HepG2 (cell line): ENCODE results near the gene RASGRP4. TPM values are rescaled to one million over a fixed set of nuclear protein-coding genes. Genes with fewer than 3 reads are reported as not detected.

Source experiments
- BCL6 ChIP-seq: IDR thresholded peaks from 2 replicates; pipeline ENCODE4 v1.6.1; 2016; ENCODE audit warnings: missing genetic modification reagents, missing compliant biosample characterization
- CBX2 ChIP-seq, 2 experiments: fragments of 200-600 bp in 1 of 2; sonication (generic); formaldehyde crosslinking in 1 of 2; IDR thresholded peaks; 2 replicates each; pipeline versions ENCODE4 v1.7.0 to v1.8.1; 2018 to 2022; ENCODE audit warnings: low read depth in 2 of 2, low read length in 1 of 2, mild to moderate bottlenecking in 1 of 2, missing genetic modification reagents in 1 of 2
- CREM ChIP-seq, 2 experiments: sonication (generic) in 1 of 2; formaldehyde crosslinking in 1 of 2; IDR thresholded peaks; 2 replicates each; pipeline versions ENCODE4 v1.4.0 to v1.6.1; 2016 to 2020; ENCODE audit warnings: antibody characterized with exemption in 1 of 2, mild to moderate bottlenecking in 1 of 2, missing genetic modification reagents in 1 of 2
- FOXA1 ChIP-seq, 2 experiments: fragments of 450-650 bp in 1 of 2; sonication (generic) in 1 of 2; formaldehyde crosslinking in 1 of 2; IDR thresholded peaks; 2 replicates each; pipeline versions ENCODE4 v1.4.0 to v1.6.1; 2016 to 2020; ENCODE audit warnings: missing genetic modification reagents in 1 of 2
- HMGXB4 ChIP-seq, 2 experiments: sonication (generic) in 1 of 2; formaldehyde crosslinking in 1 of 2; IDR thresholded peaks; 2 replicates each; pipeline versions ENCODE4 v1.4.0 to v1.6.1; 2018 to 2020; ENCODE audit warnings: missing genetic modification reagents in 2 of 2, borderline replicate concordance in 1 of 2, low read depth in 1 of 2, mild to moderate bottlenecking in 1 of 2, missing biosample characterization in 1 of 2
- HNRNPUL1 ChIP-seq: fragments of 200-400 bp; formaldehyde crosslinking; IDR thresholded peaks from 2 replicates; pipeline ENCODE4 v1.6.1; 2017; ENCODE audit warnings: low read depth, mild to moderate bottlenecking, low read length, moderate library complexity
- MLLT10 ChIP-seq: sonication (generic); formaldehyde crosslinking; IDR thresholded peaks from 2 replicates; pipeline ENCODE4 v1.4.0; 2020; ENCODE audit warnings: missing genetic modification reagents
- NRL ChIP-seq: sonication (generic); formaldehyde crosslinking; IDR thresholded peaks from 2 replicates; pipeline ENCODE4 v1.5.0; 2020; ENCODE audit warnings: missing genetic modification reagents, mild to moderate bottlenecking, moderate library complexity, borderline replicate concordance
- RBFOX2 ChIP-seq: fragments of 200-400 bp; formaldehyde crosslinking; IDR thresholded peaks from 2 replicates; pipeline ENCODE4 v1.6.1; 2017; ENCODE audit warnings: low read depth, mild to moderate bottlenecking, low read length
- SRSF4 ChIP-seq: fragments of 200-400 bp; formaldehyde crosslinking; IDR thresholded peaks from one replicate; pipeline ENCODE4 v1.6.1; 2018; ENCODE audit warnings: mild to moderate bottlenecking, low read depth, low read length, moderate library complexity; ENCODE audit not compliant: poor library complexity, severe bottlenecking
- TCF7L2 ChIP-seq: IDR thresholded peaks from 2 replicates; pipeline ENCODE4 v1.6.1; 2011; ENCODE audit warnings: mild to moderate bottlenecking, low read depth, low read length, moderate library complexity
- TFDP1 ChIP-seq: IDR thresholded peaks from 2 replicates; pipeline ENCODE4 v1.6.1; 2016; ENCODE audit warnings: missing compliant biosample characterization, missing genetic modification reagents, borderline replicate concordance
- YEATS4 ChIP-seq: sonication (generic); formaldehyde crosslinking; IDR thresholded peaks from 2 replicates; pipeline ENCODE4 v1.4.0; 2020; ENCODE audit warnings: missing genetic modification reagents, borderline replicate concordance
- ZMYM4 ChIP-seq: sonication (generic); formaldehyde crosslinking; IDR thresholded peaks from 2 replicates; pipeline ENCODE4 v1.8.1; 2023; ENCODE audit warnings: mild to moderate bottlenecking, missing genetic modification reagents
- ZNF17 ChIP-seq: sonication (generic); formaldehyde crosslinking; IDR thresholded peaks from 2 replicates; pipeline ENCODE4 v1.5.0; 2020; ENCODE audit warnings: mild to moderate bottlenecking, missing genetic modification reagents
- ZNF235 ChIP-seq: sonication (generic); formaldehyde crosslinking; IDR thresholded peaks from 2 replicates; pipeline ENCODE4 v1.8.1; 2023; ENCODE audit warnings: mild to moderate bottlenecking, missing genetic modification reagents, borderline replicate concordance
- ZNF260 ChIP-seq: sonication (generic); formaldehyde crosslinking; IDR thresholded peaks from 2 replicates; pipeline ENCODE4 v1.4.0; 2020; ENCODE audit warnings: missing genetic modification reagents, low read depth, mild to moderate bottlenecking, borderline replicate concordance
- ZNF343 ChIP-seq: sonication (generic); formaldehyde crosslinking; IDR thresholded peaks from 2 replicates; pipeline ENCODE4 v1.4.0; 2020; ENCODE audit warnings: mild to moderate bottlenecking, missing genetic modification reagents
- ZNF597 ChIP-seq: sonication (generic); formaldehyde crosslinking; IDR thresholded peaks from 2 replicates; pipeline ENCODE4 v1.5.0; 2020; ENCODE audit warnings: missing genetic modification reagents
- ZXDC ChIP-seq: sonication (generic); formaldehyde crosslinking; IDR thresholded peaks from 2 replicates; pipeline ENCODE4 v1.5.0; 2020; ENCODE audit warnings: mild to moderate bottlenecking, missing genetic modification reagents
- polyA plus RNA-seq, 8 experiments: library from polyadenylated mRNA; depleted of rRNA in 3 of 8; stranded (reverse) in 7 of 8; unstranded in 1 of 8; fragments of >200 nt; fragmentation: Illumina TruSeq in 4 of 8; extraction: Trizol in 4 of 8; gene quantifications; 2 replicates each; pipeline versions ENCODE4 v1.2.1 to v1.2.3, GENCODE V29; 2011 to 2016; ENCODE audit warnings: low read depth in 4 of 8, missing spikeins in 1 of 8, mixed read lengths in 1 of 8; ENCODE audit not compliant: insufficient read depth in 1 of 8
- total RNA-seq, 5 experiments: library from RNA; depleted of rRNA; stranded (reverse); fragments of >200 nt; fragmentation: Illumina TruSeq; extraction: Trizol; gene quantifications; 2 replicates each; pipeline ENCODE4 v1.2.3, GENCODE V29; 2016; ENCODE audit warnings: low read depth in 1 of 5
- TF ChIP-seq, protein P1 (sequence below): sonication (generic); formaldehyde crosslinking; IDR thresholded peaks from 2 replicates; pipeline ENCODE4 v1.5.0; 2020; ENCODE audit warnings: mild to moderate bottlenecking, missing genetic modification reagents

Gene RASGRP4
- total and polyA plus RNA-seq, 2 of the 13 experiments (the other 11 are each of a cell fraction or from before 2014, with no cell fraction given), result not detected

- no peak for TF ChIP-seq TCF7L2
- TF ChIP-seq ZNF235 (CRISPR knock-in tag), result no peak
- TF ChIP-seq RBFOX2, result no peak
- no peak for TF ChIP-seq HNRNPUL1
- TF ChIP-seq ZNF343 (CRISPR knock-in tag), result no peak
- TF ChIP-seq BCL6 (CRISPR knock-in tag), result no peak
- 0 out of 2 replicates have a peak, but pooled peaks have one; percentile 18 for TF ChIP-seq CREM (IDR thresholded peaks at IDR 0.05)
- no peak for TF ChIP-seq CREM (CRISPR knock-in tag; IDR thresholded peaks at IDR 0.05)
- TF ChIP-seq, protein P1, sequence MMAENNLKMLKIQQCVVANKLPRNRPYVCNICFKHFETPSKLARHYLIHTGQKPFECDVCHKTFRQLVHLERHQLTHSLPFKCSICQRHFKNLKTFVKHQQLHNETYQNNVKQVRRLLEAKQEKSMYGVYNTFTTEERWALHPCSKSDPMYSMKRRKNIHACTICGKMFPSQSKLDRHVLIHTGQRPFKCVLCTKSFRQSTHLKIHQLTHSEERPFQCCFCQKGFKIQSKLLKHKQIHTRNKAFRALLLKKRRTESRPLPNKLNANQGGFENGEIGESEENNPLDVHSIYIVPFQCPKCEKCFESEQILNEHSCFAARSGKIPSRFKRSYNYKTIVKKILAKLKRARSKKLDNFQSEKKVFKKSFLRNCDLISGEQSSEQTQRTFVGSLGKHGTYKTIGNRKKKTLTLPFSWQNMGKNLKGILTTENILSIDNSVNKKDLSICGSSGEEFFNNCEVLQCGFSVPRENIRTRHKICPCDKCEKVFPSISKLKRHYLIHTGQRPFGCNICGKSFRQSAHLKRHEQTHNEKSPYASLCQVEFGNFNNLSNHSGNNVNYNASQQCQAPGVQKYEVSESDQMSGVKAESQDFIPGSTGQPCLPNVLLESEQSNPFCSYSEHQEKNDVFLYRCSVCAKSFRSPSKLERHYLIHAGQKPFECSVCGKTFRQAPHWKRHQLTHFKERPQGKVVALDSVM, result peak; percentile 91
- no peak for TF ChIP-seq TFDP1 (CRISPR knock-in tag)
- TF ChIP-seq FOXA1 (IDR thresholded peaks at IDR 0.05), result no peak
- TF ChIP-seq FOXA1 (CRISPR knock-in tag; IDR thresholded peaks at IDR 0.05), result no peak
- no peak for TF ChIP-seq ZNF597 (CRISPR knock-in tag)
- no peak for TF ChIP-seq ZNF17 (CRISPR knock-in tag)
- no peak for TF ChIP-seq NRL (CRISPR knock-in tag)
- no peak for TF ChIP-seq SRSF4
- TF ChIP-seq MLLT10, result no peak
- TF ChIP-seq CBX2 (IDR thresholded peaks at IDR 0.05; ENCODE audit: low read depth, low read length), result no peak
- no peak for TF ChIP-seq CBX2 (CRISPR knock-in tag; IDR thresholded peaks at IDR 0.05; ENCODE audit: low read depth)
- TF ChIP-seq ZXDC (CRISPR knock-in tag), result no peak
- TF ChIP-seq ZNF260 (CRISPR knock-in tag), result no peak
- no peak for TF ChIP-seq YEATS4 (CRISPR knock-in tag)
- no peak for TF ChIP-seq ZMYM4 (CRISPR knock-in tag)
- TF ChIP-seq HMGXB4 (CRISPR knock-in tag; IDR thresholded peaks at IDR 0.05; ENCODE audit: borderline replicate concordance in 1 of 2, low read depth in 1 of 2), result no peak
Observed at GRCh38 chr19:38402623-38402966, 23.4 kb downstream of the RASGRP4 start (continued).
